ENCODE data around the gene RAET1G. TPM values are rescaled to one million over a fixed set of nuclear protein-coding genes. Genes with fewer than 3 reads are reported as not detected.
"Not testable (repeated sequence)": the region's sequence is repeated elsewhere in the genome, so short reads cannot be mapped to it uniquely, and the experiment has no call there.

Gene RAET1G
- total RNA-seq, 4 donors from 2014 or later, result 3.6 to 19.5 (median 10.8) TPM; not detected in 1

GRCh38 chr6:149963462-149964307 lies 40.8 kb upstream of the RAET1G start, which contains the start of gene ULBP1:
Gene ULBP1, plus strand, starts transcription at chr6:149963943. Its CDS starts 107 bp downstream, at chr6:149964050.
- no peak for TF ChIP-seq CTCF (IDR thresholded peaks at IDR 0.05)
- DNase-seq (ENCODE audit: low spot score), result peak; percentile 81
- peak; percentile 83 for ATAC-seq (ENCODE audit: low FRiP score)

GRCh38 chr6:149963212-149963461 lies 40.2 kb upstream of the RAET1G start:
- ATAC-seq (ENCODE audit: low FRiP score), result no peak
- DNase-seq (ENCODE audit: low spot score), result no peak
- TF ChIP-seq CTCF (IDR thresholded peaks at IDR 0.05), result no peak

- ATAC-seq (ENCODE audit: low FRiP score), result no peak
- TF ChIP-seq CTCF (IDR thresholded peaks at IDR 0.05), result no peak
- DNase-seq (ENCODE audit: low spot score), result no peak
These were observed 39.7 kb upstream of the RAET1G start for GRCh38 chr6:149962461-149963211.

GRCh38 chr6:149961728-149962425 lies 39.0 kb upstream of the RAET1G start:
- no peak for TF ChIP-seq CTCF (IDR thresholded peaks at IDR 0.05)
- ATAC-seq (ENCODE audit: low FRiP score) (no peak), DNase-seq (ENCODE audit: low spot score) (no peak)

GRCh38 chr6:149960488-149960887 lies 37.6 kb upstream of the RAET1G start:
- ATAC-seq (ENCODE audit: low FRiP score), result no peak

GRCh38 chr6:149959806-149960205 lies 36.9 kb upstream of the RAET1G start:
- not testable (repeated sequence) for ATAC-seq (ENCODE audit: low FRiP score)

More at GRCh38 chr6:149960488-149960887, 37.6 kb upstream of the RAET1G start:
- no peak for TF ChIP-seq CTCF (IDR thresholded peaks at IDR 0.05)
- DNase-seq (ENCODE audit: low spot score), result no peak

GRCh38 chr6:149958124-149958523 lies 35.2 kb upstream of the RAET1G start:
- ATAC-seq (ENCODE audit: low FRiP score); DNase-seq (ENCODE audit: low spot score): not testable (repeated sequence)

More at GRCh38 chr6:149959806-149960205, 36.9 kb upstream of the RAET1G start:
- DNase-seq (ENCODE audit: low spot score), result not testable (repeated sequence)

GRCh38 chr6:149955654-149956317 lies 32.9 kb upstream of the RAET1G start:
- not testable (repeated sequence) for DNase-seq (ENCODE audit: low spot score); ATAC-seq (ENCODE audit: low FRiP score)

GRCh38 chr6:149954984-149955653 lies 32.2 kb upstream of the RAET1G start:
- ATAC-seq (ENCODE audit: low FRiP score), result not testable (repeated sequence)

GRCh38 chr6:149954328-149954983 lies 31.5 kb upstream of the RAET1G start:
- DNase-seq (ENCODE audit: low spot score); ATAC-seq (ENCODE audit: low FRiP score): not testable (repeated sequence)

More at GRCh38 chr6:149954984-149955653, 32.2 kb upstream of the RAET1G start:
- DNase-seq (ENCODE audit: low spot score), result not testable (repeated sequence)

- not testable (repeated sequence) for ATAC-seq (ENCODE audit: low FRiP score); DNase-seq (ENCODE audit: low spot score)
These were observed 31.0 kb upstream of the RAET1G start for GRCh38 chr6:149953934-149954327.

All from omental fat pad (tissue), 4 donors.